ENCODE data around the gene ANKRD55. TPM values are rescaled to one million over a fixed set of nuclear protein-coding genes. Genes with fewer than 3 reads are reported as not detected.

The ANKRD55 gene
- total RNA-seq, 1 experiment from 2014 or later: not detected

GRCh38 chr5:56088967-56089829, 143.9 kb downstream of the ANKRD55 start:
- Histone ChIP-seq H3K4me3 (ENCODE audit: low read length) (no peak overlapping the region), H3K27ac (ENCODE audit: low read length) (peak overlapping the region; percentile 40), H3K9me3 (ENCODE audit: low read length) (no peaks in the 10 kb centered on the region), H3K79me2 (ENCODE audit: low read length) (no peaks in the 10 kb centered on the region), H3K4me1 (ENCODE audit: insufficient read depth, low read length) (peaks cover 14% of the 10 kb centered on the region), H3F3A (ENCODE audit: low read length, unreplicated experiment) (no peaks in the 10 kb centered on the region), H3K9ac (ENCODE audit: low read length) (no peak overlapping the region), H2AFZ (ENCODE audit: low read length) (no peak overlapping the region), H3K4me2 (ENCODE audit: low read length) (peak overlapping the region; percentile 44; the same call in 1 of the 2 replicates), H3K36me3 (ENCODE audit: low read depth, low read length) (no peaks in the 10 kb centered on the region), H3K27me3 (ENCODE audit: low read length) (no peaks in the 10 kb centered on the region), H4K20me1 (ENCODE audit: low read length) (no peaks in the 10 kb centered on the region), H3K9me2 (replicated peaks; ENCODE audit: low read length) (no peaks in the 10 kb centered on the region)
- no peak for TF ChIP-seq EZH2 (IDR thresholded peaks at IDR 0.05; ENCODE audit: low read length, unreplicated experiment)
- no peak for TF ChIP-seq EZH2phosphoT487 (IDR thresholded peaks at IDR 0.05; ENCODE audit: borderline replicate concordance, low read length)
- no peak for TF ChIP-seq CTCF (conservative IDR thresholded peaks at IDR 0.05; ENCODE audit: low read depth, low read length)
- ChIA-PET POLR2A (ENCODE audit: unreplicated experiment) (interaction anchor here (0.7 kb wide), 1 partner anchor 601 kb away, joined by 3 read pairs; no protein-coding TSS in a partner anchor), CTCF (no interaction called here)
- no TSS peak for BruUV-seq (replicated peaks)
- ATAC-seq (peak; percentile 74), DNase-seq (peak; percentile 55)
- intact Hi-C loops (cut with micrococcal nuclease): no loop called here

DNA sequence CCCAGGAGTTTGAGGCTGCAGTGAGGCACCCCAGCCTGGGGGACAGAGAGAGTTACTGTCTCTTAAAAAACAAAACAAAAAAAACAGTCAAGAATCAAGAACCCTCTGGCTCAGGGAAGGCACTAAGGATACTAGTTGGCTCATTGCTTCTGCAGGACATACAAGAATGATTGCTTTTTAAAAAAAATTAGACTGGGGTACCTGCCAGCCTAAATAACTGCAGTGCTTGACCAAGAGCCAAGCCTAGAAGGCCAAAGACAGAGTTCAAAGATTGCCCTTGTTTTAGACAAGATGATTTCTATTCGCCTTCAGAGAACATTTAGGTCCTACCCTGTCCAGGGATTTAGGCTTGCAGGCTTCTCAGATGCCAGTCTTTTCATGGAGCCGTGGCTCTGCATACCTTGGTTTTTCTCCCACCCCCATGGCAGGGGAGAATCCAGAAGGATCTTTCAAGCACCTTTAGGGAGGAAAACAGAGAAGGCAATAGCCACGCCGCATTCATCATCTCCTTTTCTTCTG, 144.6 kb downstream of the ANKRD55 start:
- ATAC-seq: no peak
- Histone ChIP-seq H3K79me2 (ENCODE audit: low read length) (no peaks in the 10 kb centered on the region), H4K20me1 (ENCODE audit: low read length) (no peaks in the 10 kb centered on the region), H2AFZ (ENCODE audit: low read length) (no peak overlapping the region), H3K4me2 (ENCODE audit: low read length) (peak overlapping the region; percentile 44; the same call in 1 of the 2 replicates), H3F3A (ENCODE audit: low read length, unreplicated experiment) (no peaks in the 10 kb centered on the region), H3K27me3 (ENCODE audit: low read length) (no peaks in the 10 kb centered on the region), H3K4me1 (ENCODE audit: insufficient read depth, low read length) (peaks cover 14% of the 10 kb centered on the region), H3K9ac (ENCODE audit: low read length) (no peak overlapping the region), H3K36me3 (ENCODE audit: low read depth, low read length) (no peaks in the 10 kb centered on the region), H3K9me3 (ENCODE audit: low read length) (no peaks in the 10 kb centered on the region), H3K27ac (ENCODE audit: low read length) (peak overlapping the region; percentile 40; the same call in 1 of the 2 replicates), H3K9me2 (replicated peaks; ENCODE audit: low read length) (no peaks in the 10 kb centered on the region), H3K4me3 (ENCODE audit: low read length) (no peak overlapping the region)
- intact Hi-C loops (cut with micrococcal nuclease): no loop called here
- TF ChIP-seq CTCF (conservative IDR thresholded peaks at IDR 0.05; ENCODE audit: low read depth, low read length) (no peak), EZH2 (IDR thresholded peaks at IDR 0.05; ENCODE audit: low read length, unreplicated experiment) (no peak), EZH2phosphoT487 (IDR thresholded peaks at IDR 0.05; ENCODE audit: borderline replicate concordance, low read length) (no peak)
- POLR2A ChIA-PET (ENCODE audit: unreplicated experiment): no interaction called here
- BruUV-seq (replicated peaks): no TSS peak
- CTCF ChIA-PET: no interaction called here
- no peak for DNase-seq

GRCh38 chr5:56085193-56085592, 147.9 kb downstream of the ANKRD55 start:
- no TSS peak for BruUV-seq (replicated peaks)
- Histone ChIP-seq H3K4me3 (ENCODE audit: low read length) (no peak overlapping the region), H3K36me3 (ENCODE audit: low read depth, low read length) (no peaks in the 10 kb centered on the region), H3K9ac (ENCODE audit: low read length) (no peak overlapping the region), H3K79me2 (ENCODE audit: low read length) (no peaks in the 10 kb centered on the region), H2AFZ (ENCODE audit: low read length) (no peak overlapping the region), H3K9me3 (ENCODE audit: low read length) (no peaks in the 10 kb centered on the region), H3K27ac (ENCODE audit: low read length) (no peak overlapping the region), H3K9me2 (replicated peaks; ENCODE audit: low read length) (no peaks in the 10 kb centered on the region), H4K20me1 (ENCODE audit: low read length) (no peaks in the 10 kb centered on the region), H3K4me1 (ENCODE audit: insufficient read depth, low read length) (peaks cover 14% of the 10 kb centered on the region), H3F3A (ENCODE audit: low read length, unreplicated experiment) (no peaks in the 10 kb centered on the region), H3K4me2 (ENCODE audit: low read length) (no peak overlapping the region), H3K27me3 (ENCODE audit: low read length) (no peaks in the 10 kb centered on the region)
- POLR2A ChIA-PET (ENCODE audit: unreplicated experiment): no interaction called here
- no peak for DNase-seq
- ATAC-seq: no peak
- CTCF ChIA-PET: no interaction called here
- no peak for TF ChIP-seq CTCF (conservative IDR thresholded peaks at IDR 0.05; ENCODE audit: low read depth, low read length)
- TF ChIP-seq EZH2phosphoT487 (IDR thresholded peaks at IDR 0.05; ENCODE audit: borderline replicate concordance, low read length): no peak
- no peak for TF ChIP-seq EZH2 (IDR thresholded peaks at IDR 0.05; ENCODE audit: low read length, unreplicated experiment)
- intact Hi-C loops (cut with micrococcal nuclease): no loop called here
